ENCODE measurements around the gene S100A7A.
A peak's percentile ranks its signal among the peaks of the same experiment; 100 is the strongest.
"Not testable (repeated sequence)": the region's sequence is repeated elsewhere in the genome, so short reads cannot be mapped to it uniquely, and the experiment has no call there.

The S100A7A gene

GRCh38 chr1:153397924-153398651, 18.2 kb upstream of the S100A7A start:
- DNase-seq (ENCODE audit: low read depth in 1 of 2, low spot score in 1 of 2), result no peak
- no peak for TF ChIP-seq JUND (IDR thresholded peaks at IDR 0.05; ENCODE audit: low read depth)
- in situ Hi-C loops (cut with HindIII; ENCODE audit: low pct_unique_long_range_greater_than_20kb, low sequenced_read_pairs), result no loop called here

- DNase-seq (ENCODE audit: low read depth in 1 of 2, low spot score in 1 of 2), result no peak
- in situ Hi-C loops (cut with HindIII; ENCODE audit: low pct_unique_long_range_greater_than_20kb, low sequenced_read_pairs), result no loop called here
These were observed 16.8 kb upstream of the S100A7A start for GRCh38 chr1:153399401-153400055.

GRCh38 chr1:153400244-153400643, 16.1 kb upstream of the S100A7A start:
- in situ Hi-C loops (cut with HindIII; ENCODE audit: low pct_unique_long_range_greater_than_20kb, low sequenced_read_pairs), result no loop called here
- DNase-seq (ENCODE audit: low read depth in 1 of 2, low spot score in 1 of 2), result no peak
- TF ChIP-seq JUND (IDR thresholded peaks at IDR 0.05; ENCODE audit: low read depth), result no peak

More at GRCh38 chr1:153399401-153400055, 16.8 kb upstream of the S100A7A start:
- no peak for TF ChIP-seq JUND (IDR thresholded peaks at IDR 0.05; ENCODE audit: low read depth)

GRCh38 chr1:153401461-153401860, 14.9 kb upstream of the S100A7A start:
- in situ Hi-C loops (cut with HindIII; ENCODE audit: low pct_unique_long_range_greater_than_20kb, low sequenced_read_pairs), result no loop called here
- no peak for TF ChIP-seq JUND (IDR thresholded peaks at IDR 0.05; ENCODE audit: low read depth)
- no peak for DNase-seq (ENCODE audit: low read depth in 1 of 2, low spot score in 1 of 2)

- no peak for TF ChIP-seq JUND (IDR thresholded peaks at IDR 0.05; ENCODE audit: low read depth)
- DNase-seq (ENCODE audit: low read depth in 1 of 2, low spot score in 1 of 2), result no peak
- in situ Hi-C loops (cut with HindIII; ENCODE audit: low pct_unique_long_range_greater_than_20kb, low sequenced_read_pairs), result no loop called here
These were observed 14.1 kb upstream of the S100A7A start for GRCh38 chr1:153402226-153402625.

GRCh38 chr1:153403421-153404085, 12.8 kb upstream of the S100A7A start:
- in situ Hi-C loops (cut with HindIII; ENCODE audit: low pct_unique_long_range_greater_than_20kb, low sequenced_read_pairs), result no loop called here
- no peak for TF ChIP-seq JUND (IDR thresholded peaks at IDR 0.05; ENCODE audit: low read depth)
- DNase-seq (ENCODE audit: low read depth in 1 of 2, low spot score in 1 of 2), result no peak

- DNase-seq (ENCODE audit: low read depth in 1 of 2, low spot score in 1 of 2), result no peak
- no peak for TF ChIP-seq JUND (IDR thresholded peaks at IDR 0.05; ENCODE audit: low read depth)
- in situ Hi-C loops (cut with HindIII; ENCODE audit: low pct_unique_long_range_greater_than_20kb, low sequenced_read_pairs), result no loop called here
These were observed 12.2 kb upstream of the S100A7A start for GRCh38 chr1:153404086-153404635.

- DNase-seq (ENCODE audit: low read depth in 1 of 2, low spot score in 1 of 2), result peak; percentile 45 to 73
- in situ Hi-C loops (cut with HindIII; ENCODE audit: low pct_unique_long_range_greater_than_20kb, low sequenced_read_pairs), result no loop called here
- TF ChIP-seq JUND (IDR thresholded peaks at IDR 0.05; ENCODE audit: low read depth), result no peak
These were observed 11.6 kb upstream of the S100A7A start for GRCh38 chr1:153404768-153405167.

- DNase-seq (ENCODE audit: low read depth in 1 of 2, low spot score in 1 of 2); in situ Hi-C loops (cut with HindIII; ENCODE audit: low pct_unique_long_range_greater_than_20kb, low sequenced_read_pairs): not testable (repeated sequence)
These were observed 10.3 kb upstream of the S100A7A start for GRCh38 chr1:153405825-153406599.

GRCh38 chr1:153407274-153407673, 9.0 kb upstream of the S100A7A start:
- in situ Hi-C loops (cut with HindIII; ENCODE audit: low pct_unique_long_range_greater_than_20kb, low sequenced_read_pairs); DNase-seq (ENCODE audit: low read depth in 1 of 2, low spot score in 1 of 2): not testable (repeated sequence)

GRCh38 chr1:153413961-153414360, 2.4 kb upstream of the S100A7A start:
- in situ Hi-C loops (cut with HindIII; ENCODE audit: low pct_unique_long_range_greater_than_20kb, low sequenced_read_pairs); DNase-seq (ENCODE audit: low read depth in 1 of 2, low spot score in 1 of 2): not testable (repeated sequence)

- in situ Hi-C loops (cut with HindIII; ENCODE audit: low pct_unique_long_range_greater_than_20kb, low sequenced_read_pairs), result no loop called here
- no peak for DNase-seq (ENCODE audit: low read depth in 1 of 2, low spot score in 1 of 2)
- TF ChIP-seq JUND (IDR thresholded peaks at IDR 0.05; ENCODE audit: low read depth), result no peak
These were observed 992 bp downstream of the S100A7A start for GRCh38 chr1:153417136-153417888.

GRCh38 chr1:153418758-153419435, 2.6 kb downstream of the S100A7A start:
- DNase-seq (ENCODE audit: low read depth in 1 of 2, low spot score in 1 of 2); in situ Hi-C loops (cut with HindIII; ENCODE audit: low pct_unique_long_range_greater_than_20kb, low sequenced_read_pairs): not testable (repeated sequence)

GRCh38 chr1:153419436-153419793, 3.1 kb downstream of the S100A7A start:
- in situ Hi-C loops (cut with HindIII; ENCODE audit: low pct_unique_long_range_greater_than_20kb, low sequenced_read_pairs); DNase-seq (ENCODE audit: low read depth in 1 of 2, low spot score in 1 of 2): not testable (repeated sequence)

All from T47D (cell line).